GM12801 (cell line): ENCODE measurements around the gene DNHD1.

Source experiments
- TF ChIP-seq, protein P1 (sequence below): IDR thresholded peaks from one replicate; pipeline ENCODE4 v1.5.1; 2011; ENCODE audit warnings: control low read depth; ENCODE audit not compliant: insufficient read length; ENCODE audit errors: extremely low read depth

The DNHD1 gene

DNA sequence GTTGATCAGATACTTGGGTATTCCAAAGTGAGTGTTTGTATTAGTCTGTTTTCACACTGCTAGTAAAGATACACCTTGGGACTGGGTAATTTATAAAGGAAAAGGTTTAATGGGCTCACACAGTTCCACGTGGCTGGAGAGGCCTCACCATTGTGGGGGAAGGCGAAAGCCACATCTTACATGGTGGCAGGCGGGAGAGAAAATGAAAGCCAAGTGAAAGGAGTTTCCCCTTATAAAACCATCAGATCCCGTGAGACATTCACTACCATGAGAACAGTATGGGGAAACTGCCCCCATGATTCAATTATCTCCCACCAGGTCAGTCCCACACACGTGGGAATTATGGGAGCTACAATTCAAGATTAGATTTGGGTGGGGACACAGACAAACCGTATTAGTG is 8.7 kb upstream of the DNHD1 start:
- TF ChIP-seq, protein P1, sequence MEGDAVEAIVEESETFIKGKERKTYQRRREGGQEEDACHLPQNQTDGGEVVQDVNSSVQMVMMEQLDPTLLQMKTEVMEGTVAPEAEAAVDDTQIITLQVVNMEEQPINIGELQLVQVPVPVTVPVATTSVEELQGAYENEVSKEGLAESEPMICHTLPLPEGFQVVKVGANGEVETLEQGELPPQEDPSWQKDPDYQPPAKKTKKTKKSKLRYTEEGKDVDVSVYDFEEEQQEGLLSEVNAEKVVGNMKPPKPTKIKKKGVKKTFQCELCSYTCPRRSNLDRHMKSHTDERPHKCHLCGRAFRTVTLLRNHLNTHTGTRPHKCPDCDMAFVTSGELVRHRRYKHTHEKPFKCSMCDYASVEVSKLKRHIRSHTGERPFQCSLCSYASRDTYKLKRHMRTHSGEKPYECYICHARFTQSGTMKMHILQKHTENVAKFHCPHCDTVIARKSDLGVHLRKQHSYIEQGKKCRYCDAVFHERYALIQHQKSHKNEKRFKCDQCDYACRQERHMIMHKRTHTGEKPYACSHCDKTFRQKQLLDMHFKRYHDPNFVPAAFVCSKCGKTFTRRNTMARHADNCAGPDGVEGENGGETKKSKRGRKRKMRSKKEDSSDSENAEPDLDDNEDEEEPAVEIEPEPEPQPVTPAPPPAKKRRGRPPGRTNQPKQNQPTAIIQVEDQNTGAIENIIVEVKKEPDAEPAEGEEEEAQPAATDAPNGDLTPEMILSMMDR = no peak

DNA sequence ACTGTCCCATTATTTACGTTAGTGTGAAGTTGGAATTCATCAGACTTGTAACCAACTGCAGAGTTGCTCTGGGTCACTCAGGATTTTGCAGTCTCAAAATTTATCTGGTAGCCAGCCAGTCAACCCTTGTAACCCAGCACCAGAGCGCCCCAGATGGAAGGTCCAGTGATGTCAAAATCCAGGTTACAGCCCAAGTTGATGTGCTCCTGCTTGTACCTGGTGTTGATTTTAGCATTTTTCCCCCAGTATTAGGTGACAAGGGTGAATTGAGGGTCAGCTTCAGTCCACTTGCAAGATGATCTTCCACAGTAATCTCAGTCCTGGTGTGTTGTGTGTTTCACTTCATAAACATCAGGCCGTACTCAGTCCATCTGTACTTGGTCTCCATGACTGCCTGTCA is 8.3 kb upstream of the DNHD1 start:
- TF ChIP-seq, protein P1 = no peak

DNA sequence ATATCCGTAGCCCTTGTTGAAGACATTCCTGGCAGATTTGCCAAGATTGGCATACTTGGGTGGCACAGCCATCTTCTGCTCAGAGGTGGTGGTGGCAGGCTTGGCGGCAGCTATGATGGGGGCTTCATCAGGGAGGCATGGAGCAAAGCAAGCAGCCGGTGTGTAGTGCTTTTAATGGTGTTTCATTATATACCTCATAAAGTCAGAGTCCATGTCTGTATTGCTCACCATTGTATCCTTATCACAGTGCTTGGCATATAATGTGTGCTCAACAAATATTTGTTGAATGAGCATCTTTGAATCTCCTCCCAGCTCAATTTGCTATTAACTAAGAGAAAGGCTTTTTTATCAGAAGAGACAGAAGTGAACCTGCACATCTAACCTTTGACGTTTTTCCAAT is 7.8 kb upstream of the DNHD1 start:
- TF ChIP-seq, protein P1 = no peak

DNA sequence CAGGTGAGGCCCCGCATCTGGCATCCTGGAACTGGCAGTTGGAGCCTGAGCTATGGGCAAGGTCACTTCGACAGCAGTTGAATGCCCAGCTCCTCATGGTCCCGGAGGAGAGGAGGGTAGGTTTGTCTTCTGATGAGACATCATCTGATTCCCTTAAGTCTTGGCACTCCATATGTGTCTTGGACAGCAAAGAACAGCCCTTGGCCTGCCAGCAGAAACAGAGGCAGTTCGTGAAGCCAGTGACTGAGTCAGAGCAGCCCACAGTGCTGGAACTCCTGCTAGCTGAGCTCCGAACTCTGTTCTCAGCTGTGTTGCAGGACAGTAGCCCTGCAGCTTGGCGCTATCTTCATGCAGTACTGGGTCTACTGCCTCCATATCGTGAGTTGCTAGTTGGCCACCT is 1.0 kb downstream of the DNHD1 start:
- TF ChIP-seq, protein P1 = no peak

DNA sequence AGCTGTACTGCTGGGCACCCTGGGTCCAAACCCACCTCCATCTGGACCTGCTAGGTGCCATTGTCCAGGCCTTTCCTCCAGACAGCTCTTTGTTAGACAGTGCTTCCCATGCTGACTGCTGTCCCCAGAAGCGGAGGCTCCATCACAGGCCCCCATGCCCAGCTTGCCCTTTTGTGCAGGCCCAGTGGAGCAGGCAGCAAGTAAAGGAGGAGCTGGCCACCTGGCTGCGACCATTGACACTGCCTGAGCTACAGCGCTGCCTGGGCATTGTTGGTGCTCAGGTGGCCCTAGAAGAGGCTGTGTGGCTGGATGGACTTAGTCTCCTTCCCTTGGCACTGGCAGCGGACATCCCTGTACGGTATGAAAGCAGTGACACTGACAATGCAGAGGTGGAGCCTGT is 1.5 kb downstream of the DNHD1 start:
- TF ChIP-seq, protein P1 = no peak

DNA sequence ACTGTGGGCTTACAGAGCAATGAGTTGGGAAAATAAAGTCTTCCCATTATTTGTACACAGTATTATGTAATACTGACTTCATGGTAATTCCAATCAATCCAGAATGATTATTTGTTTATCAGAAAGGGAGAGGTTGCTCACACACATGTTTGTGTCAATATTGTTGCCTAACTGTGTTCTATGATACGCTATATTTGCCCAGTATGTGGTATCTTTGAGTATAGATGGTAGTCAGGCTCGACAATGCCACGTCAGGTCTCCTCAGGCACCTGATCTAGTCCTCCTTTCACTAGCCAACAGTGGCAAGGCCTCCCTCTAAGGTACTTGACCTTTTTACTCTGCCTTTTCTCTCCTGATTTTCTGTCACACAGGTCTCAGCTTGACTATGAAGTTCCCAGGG is 5.3 kb downstream of the DNHD1 start:
- TF ChIP-seq, protein P1 = no peak

DNA sequence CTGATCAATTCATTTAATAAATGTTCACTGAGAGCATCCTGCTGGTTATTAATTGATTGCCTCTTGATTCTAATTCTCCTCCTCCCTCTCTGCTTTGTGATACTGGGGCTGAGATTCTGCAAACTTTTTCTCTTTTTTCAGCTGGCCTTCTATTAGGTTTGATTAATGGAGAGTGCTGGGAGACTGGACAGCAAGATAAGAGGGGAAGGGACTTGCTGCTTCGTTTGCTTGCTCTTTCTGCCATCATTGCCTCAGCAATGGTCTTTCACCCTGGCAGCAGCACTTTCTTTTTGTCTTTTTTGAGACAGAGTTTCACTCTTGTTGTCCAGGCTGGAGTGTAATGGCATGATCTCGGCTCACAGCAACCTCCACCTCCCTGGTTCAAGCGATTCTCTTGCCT is 7.1 kb downstream of the DNHD1 start:
- TF ChIP-seq, protein P1 = no peak
